Spleen (tissue), 7 donors: Measurements from ENCODE around the gene MRPL3.

ENCODE experiments used
- CTCF ChIP-seq, 11 experiments: fragments of 200-600 bp in 7 of 11; fragments of 450-650 bp in 4 of 11; sonication (generic) in 4 of 11; IDR thresholded peaks in 8 of 11; conservative IDR thresholded peaks in 3 of 11; 1 replicate in 7 of 11; 2 replicates in 4 of 11; pipeline versions ENCODE4 v1.4.0 to v1.8.0; 2016 to 2021; ENCODE audit warnings: antibody characterized with exemption in 11 of 11, inconsistent platforms in 4 of 11, mild to moderate bottlenecking in 1 of 11
- POLR2A ChIP-seq, 3 donors: fragments of 450-650 bp; IDR thresholded peaks; one replicate each; pipeline ENCODE4 v1.5.1; 2017; ENCODE audit warnings: antibody characterized with exemption in 3 of 3, mild to moderate bottlenecking in 1 of 3
- POLR2AphosphoS5 ChIP-seq, 3 donors: sonication (generic); formaldehyde crosslinking; IDR thresholded peaks; one replicate each; pipeline ENCODE4 v1.5.1; 2017; ENCODE audit warnings: antibody characterized with exemption in 3 of 3
- donor health status: DM: no; HTN: no; CAD: no; lungs with moderate emphysema.
- donor health status: DM: no; HTN: no; CAD: no.
- donor health status: DM: no; HTN: no; CAD: no.

DNA sequence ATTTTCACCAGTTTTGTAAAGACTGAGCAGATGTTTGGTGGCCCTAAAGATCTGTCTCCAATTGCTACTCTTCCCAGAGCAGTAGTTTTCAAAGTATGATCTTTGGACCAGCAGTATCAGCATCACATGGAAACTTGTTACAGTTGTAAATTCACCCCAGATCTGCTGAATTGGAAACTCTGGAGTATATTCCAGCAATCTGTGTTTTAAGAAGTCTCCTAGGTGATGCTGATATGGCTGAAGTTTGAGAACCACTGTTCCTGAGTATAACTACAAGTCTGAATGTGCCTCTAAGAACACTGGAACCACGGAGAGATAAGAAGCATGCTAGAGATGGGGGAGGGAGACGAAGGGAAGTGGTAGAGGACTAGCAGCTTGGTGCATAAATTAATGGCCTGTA, 75.5 kb downstream of the MRPL3 start:
- TF ChIP-seq CTCF (IDR thresholded peaks at IDR 0.05 in 8 of 11, conservative IDR thresholded peaks at IDR 0.05 in 3 of 11) (no peak), POLR2A (IDR thresholded peaks at IDR 0.05) (no peak), POLR2AphosphoS5 (IDR thresholded peaks at IDR 0.05) (no peak)
